Pancreas (tissue), 10 donors: Measurements from ENCODE around the gene TFEB. TPM values are rescaled to one million over a fixed set of nuclear protein-coding genes. Genes with fewer than 3 reads are reported as not detected.
A peak's percentile ranks its signal among the peaks of the same experiment; 100 is the strongest.

Experiments used
- ATAC-seq, 4 donors: fragments of 200-7000 bp; cut with Tn5 transposase; one replicate each; pipeline versions ENCODE4 v1.8.0 to v1.9.1; 2020; ENCODE audit warnings: mild to moderate bottlenecking in 4 of 4, moderate library complexity in 4 of 4
- DNase-seq, 6 donors: peaks; one replicate each; pipeline ENCODE4 v3.0.0-alpha.2; 2020
- FAIRE-seq: peaks from 2 replicates; lab custom pipeline; 2012; peaks lifted over from hg19 to GRCh38; lab: Jason Lieb, UNC
- H3K27ac ChIP-seq, 4 donors: fragments of 200-600 bp; sonication (generic); 1 replicate in 3 of 4; 2 replicates in 1 of 4; pipeline versions ENCODE4 v1.5.0 to v1.8.0; 2020
- H3K27me3 ChIP-seq, 4 donors: fragments of 200-600 bp; one replicate each; pipeline ENCODE4 v1.8.0; 2021
- H3K36me3 ChIP-seq, 3 donors: fragments of 200-600 bp; sonication (generic) in 1 of 3; one replicate each; pipeline versions ENCODE4 v1.5.0 to v1.8.0; 2020 to 2021
- H3K4me1 ChIP-seq, 3 donors: fragments of 200-600 bp; one replicate each; pipeline ENCODE4 v1.8.0; 2021
- H3K4me3 ChIP-seq, 4 donors: fragments of 200-600 bp; sonication (generic) in 2 of 4; one replicate each; pipeline versions ENCODE4 v1.5.0 to v1.8.0; 2020 to 2021
- H3K9me3 ChIP-seq, 4 donors: fragments of 200-600 bp; one replicate each; pipeline ENCODE4 v1.8.0; 2021
- WGBS, 2 donors: extraction: QIAGEN DNeasy Blood & Tissue Kit; methylation state at CpG; one replicate each; pipeline ENCODE4 v1.1.7; 2013; 5-methylcytosine and 5-hydroxymethylcytosine counted together
- intact Hi-C, 3 donors: fragments of 100-400 bp; cut with DNase I; formaldehyde crosslinking; loops; one replicate each; pipeline versions ENCODE4 v1.11.1 to v1.14.2; 2022
- polyA plus RNA-seq, 2 donors: library from polyadenylated mRNA; stranded (reverse); fragments of 200-250 nt; gene quantifications; one replicate each; pipeline ENCODE4 v1.2.3, GENCODE V29; 2013
- total RNA-seq, 6 donors: library from RNA; stranded (reverse); fragmentation: NEBNext Ultra II Directional in 4 of 6; extraction: Animal tissue kit (Norgen Biotek cat#: 25700) in 4 of 6; gene quantifications; one replicate each; pipeline versions ENCODE4 v1.2.1 to v1.2.4, GENCODE V29; 2021 to 2023
- TF ChIP-seq, protein P1 (sequence below), 4 donors: fragments of 200-600 bp; sonication (generic) in 3 of 4; IDR thresholded peaks; one replicate each; pipeline versions ENCODE4 v1.5.0 to v1.8.0; 2021; ENCODE audit warnings: antibody characterized with exemption in 4 of 4
- donor health status: healthy with polysubstance abuse.
- donor health status: DM: no; HTN: no; CAD: no; lungs with moderate emphysema.
- donor health status: DM: no; HTN: no; CAD: no.
- donor health status: control.
- donor health status: control.
- donor health status: Bipolar disorder and iron deficiency.
- donor health status: DM: yes; HTN: yes; CAD: no.
- donor health status: DM: no; HTN: no; CAD: no.
- donor health status: DM: no; HTN: no; CAD: no.
- donor health status: DM: yes; HTN: yes; CAD: no.

The TFEB gene
- total and polyA plus RNA-seq, 8 donors = 6.5 to 49.4 (median 11.6) TPM

DNA sequence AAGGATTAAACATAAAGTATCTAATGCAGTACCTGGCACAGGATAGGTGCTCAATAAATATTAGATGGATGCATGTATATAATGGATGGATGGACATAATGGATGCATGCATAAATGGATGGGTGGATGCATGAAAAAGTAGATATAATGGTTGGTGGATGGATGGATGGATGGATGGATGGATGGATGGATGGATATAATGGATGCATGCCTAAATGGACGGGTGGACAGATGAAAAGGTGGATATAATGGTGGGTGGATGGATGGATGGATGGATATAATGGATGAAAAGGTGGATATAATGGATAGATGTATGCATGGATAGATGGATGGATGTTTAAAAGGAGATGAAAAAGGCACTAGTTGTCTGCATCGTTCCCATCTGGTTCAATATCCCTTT is 26.0 kb downstream of the TFEB start:
- H3K27me3 ChIP-seq = no peaks in the 10 kb centered on the region
- DNase-seq (no peak), FAIRE-seq (no peak), ATAC-seq (no peak)
- peaks cover 15 to 26% (median 21%) of the 10 kb centered on the region in 3 donors for H3K4me1 ChIP-seq
- intact Hi-C loops = no loop called here
- TF ChIP-seq, protein P1, sequence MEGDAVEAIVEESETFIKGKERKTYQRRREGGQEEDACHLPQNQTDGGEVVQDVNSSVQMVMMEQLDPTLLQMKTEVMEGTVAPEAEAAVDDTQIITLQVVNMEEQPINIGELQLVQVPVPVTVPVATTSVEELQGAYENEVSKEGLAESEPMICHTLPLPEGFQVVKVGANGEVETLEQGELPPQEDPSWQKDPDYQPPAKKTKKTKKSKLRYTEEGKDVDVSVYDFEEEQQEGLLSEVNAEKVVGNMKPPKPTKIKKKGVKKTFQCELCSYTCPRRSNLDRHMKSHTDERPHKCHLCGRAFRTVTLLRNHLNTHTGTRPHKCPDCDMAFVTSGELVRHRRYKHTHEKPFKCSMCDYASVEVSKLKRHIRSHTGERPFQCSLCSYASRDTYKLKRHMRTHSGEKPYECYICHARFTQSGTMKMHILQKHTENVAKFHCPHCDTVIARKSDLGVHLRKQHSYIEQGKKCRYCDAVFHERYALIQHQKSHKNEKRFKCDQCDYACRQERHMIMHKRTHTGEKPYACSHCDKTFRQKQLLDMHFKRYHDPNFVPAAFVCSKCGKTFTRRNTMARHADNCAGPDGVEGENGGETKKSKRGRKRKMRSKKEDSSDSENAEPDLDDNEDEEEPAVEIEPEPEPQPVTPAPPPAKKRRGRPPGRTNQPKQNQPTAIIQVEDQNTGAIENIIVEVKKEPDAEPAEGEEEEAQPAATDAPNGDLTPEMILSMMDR (IDR thresholded peaks at IDR 0.05) = no peak
- no peak overlapping the region for H3K4me3 ChIP-seq
- no peaks in the 10 kb centered on the region for H3K36me3 ChIP-seq
- H3K27ac ChIP-seq = no peak overlapping the region
- H3K9me3 ChIP-seq = no peaks in the 10 kb centered on the region
- 79 to 94% methylated on average over 2 of the region's 2 CpGs for WGBS, 2 donors

DNA sequence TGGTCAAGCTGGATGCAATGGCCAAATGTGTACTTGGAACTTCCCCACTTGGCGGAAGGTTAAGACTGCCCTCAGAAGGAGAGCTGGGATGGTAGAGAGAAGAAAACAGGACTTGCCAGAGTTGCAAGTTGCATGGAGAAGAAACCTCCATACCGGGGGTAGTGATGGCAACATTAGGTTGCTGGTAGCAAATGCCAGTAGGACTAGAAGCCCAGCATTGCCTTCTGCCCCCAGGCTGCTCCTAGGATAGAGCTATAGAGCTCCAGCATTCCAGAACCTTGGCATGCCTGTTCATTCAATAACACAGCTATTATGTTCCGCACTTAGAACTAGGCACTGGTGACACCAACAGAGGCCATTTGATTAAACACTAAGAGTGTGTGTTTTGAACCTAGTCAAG is 26.6 kb downstream of the TFEB start:
- DNase-seq (no peak), ATAC-seq (no peak), FAIRE-seq (no peak)
- no peaks in the 10 kb centered on the region for H3K36me3 ChIP-seq
- WGBS, 2 donors = 95 to 96% methylated on average over 3 of the region's 3 CpGs
- TF ChIP-seq, protein P1 (IDR thresholded peaks at IDR 0.05) = no peak
- no peak overlapping the region for H3K4me3 ChIP-seq
- H3K27ac ChIP-seq = no peak overlapping the region
- intact Hi-C loops = no loop called here
- no peaks in the 10 kb centered on the region for H3K9me3 ChIP-seq
- H3K4me1 ChIP-seq = peaks cover 15 to 26% (median 21%) of the 10 kb centered on the region in 3 donors
- no peaks in the 10 kb centered on the region for H3K27me3 ChIP-seq

DNA sequence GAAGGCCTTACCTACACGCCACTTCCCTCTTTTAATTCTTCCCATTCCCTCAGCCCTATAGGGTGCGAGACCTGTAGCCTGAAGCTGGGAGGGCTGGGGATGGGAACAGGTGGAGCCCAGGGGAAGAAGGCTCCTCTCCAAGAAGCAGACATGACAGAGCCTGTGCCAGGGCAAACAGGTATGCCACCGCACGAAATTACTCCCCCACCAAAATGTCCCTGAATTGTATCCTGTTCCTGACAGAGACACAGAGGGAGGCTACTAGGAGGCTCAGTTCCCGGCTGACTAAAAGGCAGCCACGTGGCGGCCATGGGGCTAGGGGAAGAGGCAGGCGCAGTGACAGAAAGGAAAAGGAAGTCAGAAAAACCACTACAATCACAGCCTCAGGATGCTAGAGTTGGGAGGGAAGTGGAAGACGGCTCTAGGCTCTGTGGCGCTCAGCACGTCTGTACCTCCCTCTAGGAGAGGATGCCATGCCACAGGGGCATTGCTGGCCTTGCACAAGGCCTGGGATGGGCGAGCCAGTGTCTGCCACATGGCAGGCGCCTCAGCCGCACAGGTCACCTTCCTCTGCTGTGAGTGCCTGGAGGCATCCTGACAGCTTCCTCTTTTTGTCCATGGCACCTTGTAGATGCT is 27.7 kb downstream of the TFEB start:
- DNase-seq (no peak), ATAC-seq (peak in 2 of 4 donors; percentile 21 to 24), FAIRE-seq (no peak)
- Histone ChIP-seq H3K9me3 (no peaks in the 10 kb centered on the region), H3K4me1 (peaks cover 9 to 17% (median 13%) of the 10 kb centered on the region in 3 donors), H3K36me3 (no peaks in the 10 kb centered on the region), H3K27me3 (no peaks in the 10 kb centered on the region), H3K4me3 (no peak overlapping the region), H3K27ac (peak overlapping the region in 1 of 4 donors; percentile 33)
- TF ChIP-seq, protein P1 (IDR thresholded peaks at IDR 0.05) = no peak
- 76 to 84% methylated on average over 13 to 14 of the region's 14 CpGs for WGBS, 2 donors
- intact Hi-C loops = no loop called here

DNA sequence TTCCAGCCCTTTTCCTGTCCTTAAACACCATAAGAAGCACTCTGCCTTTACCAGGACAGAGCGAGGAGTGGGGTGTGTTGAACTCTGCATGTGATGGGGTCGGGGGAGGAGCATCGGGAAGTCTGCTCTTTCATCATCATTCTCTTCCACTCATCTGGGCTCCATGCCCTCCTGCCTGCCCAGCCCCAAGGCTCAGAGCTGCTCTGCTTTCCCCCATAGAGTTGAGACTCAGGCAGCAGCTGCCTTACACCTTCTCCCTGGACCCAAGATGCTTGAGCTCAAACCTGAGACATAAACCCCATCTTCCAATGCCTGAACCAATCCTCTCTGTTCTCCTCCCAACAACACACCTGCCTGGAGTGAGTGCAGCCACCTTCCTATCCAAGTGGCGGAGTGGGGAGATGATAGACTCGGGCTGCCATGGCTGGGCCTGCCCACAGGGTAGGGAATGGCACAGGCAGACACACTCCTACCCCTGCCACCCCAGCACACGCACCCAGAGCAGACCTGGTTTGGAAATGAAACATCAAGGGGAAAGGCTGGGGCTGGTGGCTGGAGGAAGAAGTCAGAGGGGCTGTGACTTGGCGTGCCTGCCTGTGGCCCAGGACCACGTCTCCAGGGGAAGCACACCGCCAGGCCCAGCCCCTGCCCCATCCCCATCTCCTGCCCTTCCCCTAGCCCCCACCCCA is 28.4 kb downstream of the TFEB start:
- Histone ChIP-seq H3K27me3 (no peaks in the 10 kb centered on the region), H3K27ac (peak overlapping the region in 1 of 4 donors; percentile 33), H3K4me1 (peaks cover 4 to 10% (median 9%) of the 10 kb centered on the region in 3 donors), H3K9me3 (no peaks in the 10 kb centered on the region), H3K4me3 (no peak overlapping the region), H3K36me3 (no peaks in the 10 kb centered on the region)
- no peak for FAIRE-seq
- 88 to 89% methylated on average over 9 of the region's 9 CpGs for WGBS, 2 donors
- intact Hi-C loops = no loop called here
- TF ChIP-seq, protein P1 (IDR thresholded peaks at IDR 0.05) = no peak
- ATAC-seq = peak in 3 of 4 donors; percentile 8 to 69 (median 53)
- DNase-seq = no peak
